H4 (cell line): ENCODE results near the gene PLOD2. TPM values are rescaled to one million over a fixed set of nuclear protein-coding genes. Genes with fewer than 3 reads are reported as not detected.

ENCODE experiments used
- DNase-seq: peaks from one replicate; pipeline ENCODE4 v3.0.0-alpha.2; 2015; ENCODE audit warnings: low spot score
- total RNA-seq: library from RNA; depleted of rRNA; stranded (reverse); fragments of >200 nt; shearing (Covaris generic); gene quantifications from 2 replicates; pipeline ENCODE4 v1.2.3, GENCODE V29; 2014; rRNA removed

PLOD2 gene
- 130 and 189 TPM in 2 replicates for total RNA-seq

GRCh38 chr3:146160964-146161662 lies at the start of gene PLOD2:
PLOD2 (minus strand) TSS chr3:146161184; CDS start chr3:146160989, 195 bp downstream.
- DNase-seq, result peak; percentile 88

DNA sequence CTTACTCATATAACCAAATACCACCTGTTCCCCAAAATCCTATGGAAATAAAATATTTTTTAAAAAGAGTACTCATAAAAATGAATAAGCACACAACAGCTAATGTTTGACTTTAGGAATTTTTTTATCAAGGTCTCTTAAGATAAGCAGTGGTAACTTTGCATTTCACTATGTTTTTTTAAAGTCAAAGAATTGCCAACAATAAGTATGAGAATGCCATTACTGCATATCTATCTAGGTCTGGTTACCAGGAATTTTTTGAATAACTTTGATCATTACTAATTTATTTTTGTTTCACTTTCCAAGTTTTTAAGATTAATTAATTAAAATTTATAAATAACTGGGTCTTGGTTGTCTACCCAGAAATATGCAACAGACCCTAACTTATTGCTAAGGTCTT lies 48.4 kb upstream of the PLOD2 start:
- DNase-seq, result no peak

GRCh38 chr3:146203776-146204175 lies 42.8 kb upstream of the PLOD2 start:
- DNase-seq, result no peak

DNA sequence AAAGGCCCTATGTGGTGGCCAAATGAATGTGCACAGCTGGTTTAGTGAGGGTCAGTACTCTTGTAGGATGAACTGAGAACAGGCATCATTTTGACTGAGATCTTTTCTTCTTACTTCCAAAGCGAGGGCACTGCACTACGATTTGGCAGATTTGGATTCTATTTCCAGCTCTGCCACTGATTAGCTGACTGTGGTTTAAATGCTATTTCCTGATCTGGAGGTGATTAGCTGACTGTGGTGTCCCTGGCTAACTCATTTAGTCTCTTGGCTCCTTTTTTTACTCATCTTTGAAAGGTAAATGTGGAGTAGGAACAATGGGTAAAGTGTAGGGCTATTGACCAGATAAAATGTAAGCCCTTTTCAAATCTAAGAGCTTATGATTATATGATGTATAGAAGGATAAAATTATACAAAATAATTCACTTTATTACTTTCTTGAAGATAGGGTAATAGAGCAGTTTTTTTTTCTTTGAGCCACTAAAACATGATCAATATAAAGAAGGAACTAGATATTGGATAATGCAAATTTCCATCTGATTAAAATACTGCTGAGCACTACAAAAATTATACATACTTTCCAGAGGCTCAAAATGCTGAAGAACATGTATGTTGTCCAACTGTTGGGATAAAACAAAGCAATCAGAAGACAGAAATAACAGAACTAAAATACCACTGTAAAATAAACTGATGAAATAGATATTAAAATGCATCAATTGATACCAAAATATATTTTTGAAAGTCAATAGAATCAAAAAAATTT lies 39.7 kb upstream of the PLOD2 start:
- DNase-seq, result no peak

DNA sequence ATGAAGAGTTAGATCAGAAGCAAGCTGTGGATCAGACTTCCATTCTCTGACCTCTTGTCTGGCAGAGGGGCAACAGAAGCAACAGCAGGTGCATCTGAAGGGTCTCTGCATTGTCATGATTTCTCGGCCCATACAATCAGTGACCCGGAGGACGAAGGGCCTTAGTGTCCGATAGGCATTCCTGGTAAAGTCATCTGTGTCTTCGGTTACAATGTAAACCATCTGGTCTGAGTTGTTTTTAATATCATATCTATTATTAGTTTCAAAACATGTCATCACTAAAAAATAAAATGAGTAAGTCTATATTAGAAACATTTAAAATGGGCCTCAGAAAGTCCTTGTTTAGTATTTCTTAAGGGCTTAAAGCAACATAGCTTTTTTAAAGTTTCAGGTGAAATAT lies 38.8 kb upstream of the PLOD2 start:
- DNase-seq, result no peak

DNA sequence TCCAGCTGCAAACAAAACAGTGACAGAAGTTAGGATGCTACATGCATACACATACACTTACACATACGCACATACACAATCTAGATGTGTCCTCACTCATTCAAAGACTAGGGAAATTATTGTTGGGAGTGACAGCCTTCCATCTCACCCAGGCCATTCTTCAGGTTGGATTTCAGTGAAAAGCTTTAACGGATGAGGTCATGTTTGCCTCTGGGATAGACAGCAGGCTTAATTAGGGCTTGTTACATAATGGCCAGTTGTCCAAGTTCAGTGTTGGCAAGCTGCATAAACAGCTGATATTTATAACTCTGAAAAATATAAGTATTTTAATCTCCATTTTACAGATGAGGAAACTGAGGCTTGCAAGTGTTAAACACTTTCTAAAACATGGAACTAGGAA lies 35.8 kb upstream of the PLOD2 start:
- no peak for DNase-seq

DNA sequence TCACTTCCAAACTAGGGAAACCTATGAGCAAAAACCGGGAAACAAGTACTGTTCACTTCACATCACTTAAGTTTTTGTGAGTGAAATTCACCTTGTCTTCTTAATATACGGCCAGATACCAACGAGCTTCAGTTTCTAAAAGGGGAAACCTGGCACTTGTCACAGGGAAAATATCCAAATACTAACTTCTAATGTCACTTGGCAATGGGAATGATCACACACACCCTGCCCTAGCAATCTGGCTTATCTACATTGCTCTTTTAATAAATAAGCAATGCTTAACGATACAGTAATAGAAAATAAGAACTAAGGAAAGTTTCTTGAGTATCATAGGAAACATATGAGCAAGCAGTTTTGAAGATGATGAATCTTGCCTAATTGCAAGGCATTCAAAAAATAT lies 34.6 kb upstream of the PLOD2 start:
- no peak for DNase-seq

DNA sequence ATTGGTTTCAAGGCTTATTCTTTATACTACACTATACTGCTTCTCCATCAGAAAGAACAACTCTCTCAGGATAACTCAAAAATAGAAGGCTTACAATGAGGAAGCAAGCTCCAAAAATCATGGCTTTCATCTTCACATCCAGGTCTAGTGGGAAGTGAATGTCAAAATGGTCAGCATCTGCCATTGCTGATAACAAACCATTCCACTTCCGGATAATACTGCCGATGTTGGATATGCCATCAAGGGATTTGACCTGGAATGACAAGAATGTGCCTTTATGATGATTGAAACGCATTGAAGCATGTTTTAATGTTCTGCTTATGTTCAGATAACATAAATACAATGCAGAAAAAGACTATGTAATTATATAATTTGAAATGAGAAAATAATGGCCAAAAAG lies 34.0 kb upstream of the PLOD2 start:
- no peak for DNase-seq

GRCh38 chr3:146191051-146191450 lies 30.1 kb upstream of the PLOD2 start:
- DNase-seq, result no peak

DNA sequence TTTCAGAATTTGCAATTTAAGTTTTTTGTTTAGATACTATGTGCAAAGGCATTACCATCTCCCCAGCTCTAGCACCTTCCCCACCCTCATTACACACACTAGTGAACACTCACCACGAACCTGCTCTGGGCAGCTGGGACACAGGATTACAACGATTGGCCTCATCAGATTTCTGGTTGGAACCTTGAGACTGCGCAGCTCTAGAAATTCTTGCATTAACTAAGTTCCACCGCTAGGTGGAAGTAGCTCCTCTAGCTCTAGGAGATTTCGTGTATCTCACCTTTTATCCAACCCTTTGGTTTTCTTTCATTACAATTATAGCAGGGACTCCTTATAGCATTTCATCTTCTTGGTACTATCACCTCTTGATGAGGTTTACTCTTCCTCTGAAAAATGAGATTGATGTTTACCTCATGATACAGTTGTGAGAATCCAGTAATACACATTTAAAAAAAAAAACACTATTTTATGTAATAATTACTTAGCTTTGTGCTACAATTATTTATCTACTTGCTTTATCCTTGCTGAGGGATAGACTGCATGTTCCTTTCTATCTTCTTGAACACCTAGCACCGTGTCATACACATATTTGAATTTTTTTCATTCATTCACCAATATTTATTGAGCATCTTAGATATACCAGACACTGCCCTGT lies 28.7 kb upstream of the PLOD2 start:
- peak; percentile 65 for DNase-seq

- DNase-seq, result no peak
These were observed 26.5 kb upstream of the PLOD2 start for GRCh38 chr3:146187334-146187950.

- DNase-seq, result peak; percentile 21
These were observed 23.4 kb upstream of the PLOD2 start for GRCh38 chr3:146184241-146185015.

DNA sequence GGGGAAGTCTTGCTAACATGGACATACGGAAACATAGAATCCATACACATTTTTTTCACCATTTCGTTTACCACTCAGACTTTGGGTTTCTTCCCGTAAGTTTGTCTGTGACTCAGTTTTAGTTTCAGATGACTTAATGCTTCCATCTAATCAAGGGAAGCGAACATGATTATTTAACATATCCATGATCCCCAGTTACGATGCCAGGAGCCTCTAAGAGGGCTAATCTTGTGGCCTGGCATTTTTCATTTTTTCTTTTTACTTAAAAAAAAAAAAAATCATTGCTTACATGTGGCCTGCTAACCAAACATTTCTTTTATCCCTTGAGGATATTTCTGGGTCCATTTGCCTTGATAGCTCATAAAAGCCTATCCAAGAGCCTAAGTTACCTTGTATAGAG lies 20.2 kb upstream of the PLOD2 start:
- no peak for DNase-seq

DNA sequence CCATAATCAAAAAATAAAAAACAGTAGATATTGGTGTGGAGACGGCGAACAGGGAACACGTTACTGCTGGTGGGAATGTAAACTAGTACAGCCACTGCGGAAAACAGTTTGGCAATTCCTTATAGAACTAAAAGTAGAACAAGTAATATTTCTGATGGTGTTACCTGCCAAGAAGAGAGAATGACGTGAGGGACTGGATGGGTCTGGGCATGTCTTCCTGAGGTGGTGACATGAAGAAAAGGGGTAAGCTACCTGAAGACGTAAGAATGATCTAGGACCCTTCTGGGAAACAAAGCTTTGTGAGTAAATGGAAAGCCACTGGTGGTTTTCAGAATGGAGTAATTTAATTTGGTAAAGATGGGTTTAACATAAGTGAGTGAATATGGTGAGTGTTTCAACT lies 19.4 kb upstream of the PLOD2 start:
- DNase-seq, result no peak

DNA sequence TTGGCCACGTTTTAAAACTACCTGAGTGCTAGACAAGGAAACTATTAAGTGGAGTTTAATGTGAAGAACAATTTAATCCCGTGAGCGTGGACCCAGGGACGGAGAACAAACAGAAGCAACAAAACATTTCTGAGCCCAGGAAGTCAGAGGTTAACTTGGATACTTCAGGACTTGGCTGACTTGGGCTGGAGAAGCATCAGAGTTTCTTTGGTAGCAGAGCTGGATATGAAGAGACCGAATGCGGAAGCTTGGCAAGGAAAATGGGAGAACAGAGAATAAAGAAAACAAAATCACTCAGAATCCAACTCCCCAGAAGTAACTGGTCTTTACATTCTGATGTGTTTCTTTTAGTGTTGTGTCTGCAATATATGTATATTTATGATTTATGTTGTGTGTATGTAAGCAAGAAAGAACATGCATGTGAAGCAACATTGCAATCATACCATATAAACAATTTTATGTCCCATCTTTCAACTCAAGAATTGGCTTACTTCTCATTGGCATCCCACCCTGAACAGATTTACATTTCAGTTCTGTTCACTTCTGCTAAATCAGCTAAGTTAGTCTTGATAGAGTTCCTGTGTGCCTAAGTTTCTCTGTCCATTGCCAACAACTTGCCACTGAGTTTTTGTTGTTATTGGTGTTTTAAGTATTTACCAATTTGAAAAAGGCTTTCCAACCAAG lies 17.2 kb upstream of the PLOD2 start:
- DNase-seq, result no peak

DNA sequence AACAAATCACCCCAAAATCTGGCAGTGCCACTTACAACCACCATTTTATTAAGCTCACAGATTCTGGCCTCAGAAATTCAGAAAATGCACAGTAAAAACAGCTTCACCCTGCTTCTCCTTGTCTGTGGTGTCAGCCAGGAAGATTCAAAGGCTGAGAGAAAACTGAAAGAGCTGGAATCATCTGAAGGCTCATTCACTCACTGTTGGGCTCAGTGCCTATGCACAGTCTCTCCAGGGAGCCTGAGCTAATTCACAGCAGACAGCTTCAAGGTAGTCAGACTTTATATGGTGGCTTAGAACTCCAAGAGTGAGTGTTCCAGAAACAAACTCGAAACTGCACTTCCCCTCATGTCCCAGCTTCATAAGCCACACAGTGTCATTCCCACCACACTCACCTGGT lies 16.5 kb upstream of the PLOD2 start:
- no peak for DNase-seq

DNA sequence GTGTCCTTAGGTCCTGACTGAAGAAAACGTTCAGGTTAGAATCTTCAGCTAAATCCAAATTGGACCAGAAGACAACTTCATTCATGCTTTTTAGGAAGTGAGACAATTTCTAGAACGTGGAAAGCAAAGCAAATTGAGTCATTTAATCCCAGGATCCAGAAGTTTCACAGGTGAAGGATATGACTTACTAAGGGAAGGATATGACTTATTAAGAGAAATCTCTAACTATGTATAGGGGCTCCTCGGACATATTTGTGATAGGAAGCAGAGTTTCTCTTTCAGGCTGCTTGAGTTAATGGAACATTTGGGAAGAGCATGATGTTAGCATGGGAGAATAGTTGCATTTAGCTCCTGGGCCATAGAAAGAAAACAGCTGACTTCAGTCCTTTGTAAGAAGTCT lies 16.1 kb upstream of the PLOD2 start:
- DNase-seq, result no peak

- DNase-seq, result no peak
These were observed 11.6 kb upstream of the PLOD2 start for GRCh38 chr3:146172586-146172985.

DNA sequence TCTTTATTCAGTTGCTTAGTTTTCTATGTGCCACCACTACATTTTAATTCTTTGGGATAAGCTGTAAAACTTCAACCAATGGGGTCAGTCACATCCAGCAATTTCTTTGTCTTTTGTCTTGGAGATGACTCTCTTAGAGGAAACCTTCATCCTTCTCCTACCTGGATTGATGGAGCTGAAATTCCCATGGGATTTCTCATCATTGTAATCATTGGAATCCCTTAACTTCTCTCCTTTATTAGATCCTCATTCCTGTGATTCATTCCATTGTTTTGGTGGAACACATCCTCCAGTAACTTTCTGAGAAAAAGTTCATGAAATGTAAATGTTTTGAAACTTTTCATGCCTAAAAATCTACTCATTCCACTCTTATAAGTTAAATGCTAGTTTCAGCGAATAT lies 9.6 kb upstream of the PLOD2 start:
- no peak for DNase-seq

GRCh38 chr3:146169891-146170290 lies 8.9 kb upstream of the PLOD2 start:
- DNase-seq, result no peak

- DNase-seq, result no peak
These were observed 5.8 kb upstream of the PLOD2 start for GRCh38 chr3:146166826-146167225.
